BJ (cell line): ENCODE measurements around the gene DHX32. TPM values are rescaled to one million over a fixed set of nuclear protein-coding genes. Genes with fewer than 3 reads are reported as not detected.
"Not testable (repeated sequence)": the region's sequence is repeated elsewhere in the genome, so short reads cannot be mapped to it uniquely, and the experiment has no call there.

ENCODE experiments used
- CTCF ChIA-PET: fragments of 350-600 bp; formaldehyde crosslinking; extraction: SDS; loops from one replicate; lab custom pipeline; 2021; ENCODE audit warnings: antibody characterized with exemption, inconsistent platforms; lab: Yijun Ruan, JAX
- POLR2A ChIA-PET: fragments of 300-600 bp; sonication (Branson Sonifier 250); formaldehyde crosslinking; extraction: SDS; loops from one replicate; lab custom pipeline; 2021; ENCODE audit warnings: antibody characterized with exemption; lab: Charles Lee
- DNase-seq: peaks from one replicate; pipeline ENCODE4 v3.0.0-alpha.2; 2011; ENCODE audit warnings: low read depth
- H3K27me3 ChIP-seq: 2 replicates; pipeline ENCODE4 v1.6.0; 2011; ENCODE audit warnings: low read length; ENCODE audit not compliant: control insufficient read depth, insufficient read depth
- H3K36me3 ChIP-seq: 2 replicates; pipeline ENCODE4 v1.5.1; 2011; ENCODE audit warnings: low read length; ENCODE audit not compliant: control insufficient read depth, insufficient read depth
- H3K4me3 ChIP-seq: 2 replicates; pipeline ENCODE4 v1.5.1; 2011; ENCODE audit warnings: low read depth, mild to moderate bottlenecking, control low read depth, low read length
- CTCF ChIP-seq: IDR thresholded peaks from 2 replicates; pipeline ENCODE4 v1.5.1; 2011; ENCODE audit warnings: low read depth, mild to moderate bottlenecking, control low read depth, inconsistent platforms, low read length, moderate library complexity; ENCODE audit not compliant: insufficient read depth
- polyA minus RNA-seq: library from RNA; depleted of rRNA, polyadenylated mRNA; stranded (reverse); fragments of >200 nt; gene quantifications from 2 replicates; pipeline ENCODE4 v1.2.3, GENCODE V29; 2011; rRNA and poly(A)+ RNA removed
- polyA plus RNA-seq: library from polyadenylated mRNA; depleted of rRNA; stranded (reverse); fragments of >200 nt; gene quantifications from 2 replicates; pipeline ENCODE4 v1.2.3, GENCODE V29; 2011; rRNA removed

Gene DHX32
- polyA plus RNA-seq (18.2 and 29.7 TPM in 2 replicates), polyA minus RNA-seq (12.5 and 16.0 TPM in 2 replicates)

GRCh38 chr10:125881192-125881591 is at the start of gene DHX32:
Gene DHX32 (minus strand): TSS chr10:125881292. CDS start chr10:125880824, 468 bp downstream.
- DNase-seq, result no peak
- TF ChIP-seq CTCF, result no peak
- Histone ChIP-seq H3K27me3 (no peaks in the 10 kb centered on the region), H3K4me3 (no peak within 1 kb of the TSS), H3K36me3 (peaks cover 1% of the 10 kb centered on the region; the same call in 1 of the 2 replicates)
- POLR2A ChIA-PET, result no interaction called here
- CTCF ChIA-PET, result interaction anchor here (1.0 kb wide), 1 partner anchor 18 kb away, joined by 5 read pairs; no protein-coding TSS in a partner anchor

GRCh38 chr10:125929618-125930017 is 48.5 kb upstream of the DHX32 start:
- Histone ChIP-seq H3K27me3 (no peaks in the 10 kb centered on the region), H3K36me3 (no peaks in the 10 kb centered on the region), H3K4me3 (no peak overlapping the region)
- CTCF ChIA-PET, result interaction anchor here (0.6 to 0.9 kb wide), 2 partner anchors 34 to 574 kb away, joined by 3 to 4 read pairs; no protein-coding TSS in a partner anchor
- DNase-seq, result no peak
- no peak for TF ChIP-seq CTCF
- POLR2A ChIA-PET, result no interaction called here

GRCh38 chr10:125928928-125929585 is 48.0 kb upstream of the DHX32 start:
- TF ChIP-seq CTCF, result no peak
- H3K36me3 ChIP-seq, result no peaks in the 10 kb centered on the region
- H3K27me3 ChIP-seq, result no peaks in the 10 kb centered on the region
- DNase-seq, result no peak
- ChIA-PET POLR2A (no interaction called here), CTCF (interaction anchor here (0.9 to 1.6 kb wide), 3 partner anchors 30 to 575 kb away, joined by 3 to 4 read pairs (median 3); no protein-coding TSS in a partner anchor)
- H3K4me3 ChIP-seq, result no peak overlapping the region

- CTCF ChIA-PET, result interaction anchor here (1.6 kb wide), 1 partner anchor 577 kb away, joined by 3 read pairs; no protein-coding TSS in a partner anchor
- POLR2A ChIA-PET, DNase-seq: not testable (repeated sequence)
Observed at GRCh38 chr10:125927265-125927664, 46.2 kb upstream of the DHX32 start.

GRCh38 chr10:125926247-125926646 is 45.2 kb upstream of the DHX32 start:
- no peak for TF ChIP-seq CTCF
- CTCF ChIA-PET, result no interaction called here

More at GRCh38 chr10:125927265-125927664, 46.2 kb upstream of the DHX32 start:
- not testable (repeated sequence) for H3K27me3 ChIP-seq, H3K36me3 ChIP-seq, H3K4me3 ChIP-seq

More at GRCh38 chr10:125926247-125926646, 45.2 kb upstream of the DHX32 start:
- POLR2A ChIA-PET, result no interaction called here
- Histone ChIP-seq H3K27me3 (no peaks in the 10 kb centered on the region), H3K36me3 (no peaks in the 10 kb centered on the region), H3K4me3 (no peak overlapping the region)
- DNase-seq, result no peak
